IMR-90 (cell line): ENCODE results near the gene SUPT3H.

Source experiments
- CEBPB ChIP-seq: IDR thresholded peaks from 2 replicates; pipeline ENCODE4 v1.6.1; 2012; ENCODE audit warnings: low read depth, low read length, improper control_type of control experiment
- CTCF ChIP-seq: conservative IDR thresholded peaks from 2 replicates; pipeline ENCODE4 v1.5.1; 2012; ENCODE audit warnings: mild to moderate bottlenecking, low read depth, low read length, improper control_type of control experiment
- MAFK ChIP-seq: IDR thresholded peaks from 2 replicates; pipeline ENCODE4 v1.6.1; 2012; ENCODE audit warnings: low read depth, low read length, improper control_type of control experiment
- MXI1 ChIP-seq: IDR thresholded peaks from 2 replicates; pipeline ENCODE4 v1.6.1; 2012; ENCODE audit warnings: low read depth, mild to moderate bottlenecking, low read length, moderate library complexity, borderline replicate concordance
- NFE2L2 ChIP-seq: fragments of 150-350 bp; IDR thresholded peaks from 2 replicates; pipeline ENCODE4 v1.6.1; 2016; ENCODE audit warnings: low read depth, mild to moderate bottlenecking, low read length
- POLR2A ChIP-seq: IDR thresholded peaks from 2 replicates; pipeline ENCODE4 v1.6.1; 2012; ENCODE audit warnings: mild to moderate bottlenecking, low read depth, low read length
- RAD21 ChIP-seq: IDR thresholded peaks from 2 replicates; pipeline ENCODE4 v1.6.1; 2012; ENCODE audit warnings: low read length, improper control_type of control experiment
- RFX5 ChIP-seq: IDR thresholded peaks from 2 replicates; pipeline ENCODE4 v1.8.0; 2012; ENCODE audit warnings: low read depth, mild to moderate bottlenecking, low read length, moderate library complexity
- SMC3 ChIP-seq: fragments of 150-350 bp; IDR thresholded peaks from 2 replicates; pipeline ENCODE4 v1.6.1; 2016; ENCODE audit warnings: low read depth, mild to moderate bottlenecking, antibody characterized with exemption, low read length, moderate library complexity
- TF ChIP-seq, protein P1 (sequence below): fragments of 150-350 bp; IDR thresholded peaks from 2 replicates; pipeline ENCODE4 v1.6.1; 2016; ENCODE audit warnings: low read depth, mild to moderate bottlenecking, low read length, moderate library complexity, borderline replicate concordance
- TF ChIP-seq, protein P2 (sequence below): fragments of 150-350 bp; IDR thresholded peaks from 2 replicates; pipeline ENCODE4 v1.6.1; 2017; ENCODE audit warnings: mild to moderate bottlenecking, antibody characterized with exemption, low read length, low read depth

GRCh38 chr6:45215759-45216158 lies 162.0 kb downstream of the SUPT3H start:
- TF ChIP-seq CEBPB, result no peak
- TF ChIP-seq MXI1, result no peak
- TF ChIP-seq CTCF, result no peak
- no peak for TF ChIP-seq MAFK
- no peak for TF ChIP-seq RAD21
- TF ChIP-seq NFE2L2, result no peak
- no peak for TF ChIP-seq POLR2A
- TF ChIP-seq, protein P1, sequence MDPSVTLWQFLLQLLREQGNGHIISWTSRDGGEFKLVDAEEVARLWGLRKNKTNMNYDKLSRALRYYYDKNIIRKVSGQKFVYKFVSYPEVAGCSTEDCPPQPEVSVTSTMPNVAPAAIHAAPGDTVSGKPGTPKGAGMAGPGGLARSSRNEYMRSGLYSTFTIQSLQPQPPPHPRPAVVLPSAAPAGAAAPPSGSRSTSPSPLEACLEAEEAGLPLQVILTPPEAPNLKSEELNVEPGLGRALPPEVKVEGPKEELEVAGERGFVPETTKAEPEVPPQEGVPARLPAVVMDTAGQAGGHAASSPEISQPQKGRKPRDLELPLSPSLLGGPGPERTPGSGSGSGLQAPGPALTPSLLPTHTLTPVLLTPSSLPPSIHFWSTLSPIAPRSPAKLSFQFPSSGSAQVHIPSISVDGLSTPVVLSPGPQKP, result no peak
- no peak for TF ChIP-seq SMC3
- TF ChIP-seq RFX5, result no peak
- TF ChIP-seq, protein P2, sequence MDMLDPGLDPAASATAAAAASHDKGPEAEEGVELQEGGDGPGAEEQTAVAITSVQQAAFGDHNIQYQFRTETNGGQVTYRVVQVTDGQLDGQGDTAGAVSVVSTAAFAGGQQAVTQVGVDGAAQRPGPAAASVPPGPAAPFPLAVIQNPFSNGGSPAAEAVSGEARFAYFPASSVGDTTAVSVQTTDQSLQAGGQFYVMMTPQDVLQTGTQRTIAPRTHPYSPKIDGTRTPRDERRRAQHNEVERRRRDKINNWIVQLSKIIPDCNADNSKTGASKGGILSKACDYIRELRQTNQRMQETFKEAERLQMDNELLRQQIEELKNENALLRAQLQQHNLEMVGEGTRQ, result no peak
